ENCODE measurements around the gene CDK5R2. TPM values are rescaled to one million over a fixed set of nuclear protein-coding genes. Genes with fewer than 3 reads are reported as not detected.
A peak's percentile ranks its signal among the peaks of the same experiment; 100 is the strongest.

Gene CDK5R2
- total and polyA plus RNA-seq, 2 donors (not counting 1 experiment from before 2014, with no cell fraction given) = 0.05 to 0.17 TPM

- H3K36me3 ChIP-seq (ENCODE audit: control insufficient read depth, insufficient read depth, low read length) = no peaks in the 10 kb centered on the region
- H3K4me1 ChIP-seq (ENCODE audit: control insufficient read depth, extremely low read depth, insufficient read depth, low read length) = no peaks in the 10 kb centered on the region
- no peaks in the 10 kb centered on the region for H3K79me2 ChIP-seq (ENCODE audit: control insufficient read depth, insufficient read depth, low read length)
- no peak overlapping the region for H3K4me2 ChIP-seq (ENCODE audit: extremely low read depth, insufficient read depth, low read length)
- H3K9ac ChIP-seq (ENCODE audit: insufficient read depth, low read length) = no peak overlapping the region
- H4K20me1 ChIP-seq (ENCODE audit: control insufficient read depth, extremely low read depth, insufficient read depth, low read length) = no peaks in the 10 kb centered on the region
- H2AFZ ChIP-seq (ENCODE audit: low read length) = no peak overlapping the region
- TF ChIP-seq EZH2 (IDR thresholded peaks at IDR 0.05; ENCODE audit: low read length, missing control alignments) (peak; percentile 95), CTCF (conservative IDR thresholded peaks at IDR 0.05 in 1 of 2, IDR thresholded peaks at IDR 0.05 in 1 of 2; ENCODE audit: low read depth in 1 of 2, low read length in 2 of 2) (no peak)
- no peak for DNase-seq (ENCODE audit: low read depth in 2 of 2)
- H3K27me3 ChIP-seq (ENCODE audit: control insufficient read depth, insufficient read depth, low read length) = peaks cover 48% of the 10 kb centered on the region
- no peaks in the 10 kb centered on the region for H3K9me3 ChIP-seq (ENCODE audit: control insufficient read depth, insufficient read depth, low read depth, low read length)
- no peak overlapping the region for H3K27ac ChIP-seq (ENCODE audit: insufficient read depth, low read length)
- H3K4me3 ChIP-seq (replicated peaks in 1 of 4; ENCODE audit: control extremely low read depth in 1 of 4, insufficient read depth in 1 of 4, low read depth in 3 of 4, low read length in 4 of 4) = no peak overlapping the region
Observed at GRCh38 chr2:218980735-218981389, 21.4 kb downstream of the CDK5R2 start.

GRCh38 chr2:218981390-218981880, 22.0 kb downstream of the CDK5R2 start:
- Histone ChIP-seq H3K9me3 (ENCODE audit: control insufficient read depth, insufficient read depth, low read depth, low read length) (no peaks in the 10 kb centered on the region), H3K36me3 (ENCODE audit: control insufficient read depth, insufficient read depth, low read length) (no peaks in the 10 kb centered on the region), H3K4me2 (ENCODE audit: extremely low read depth, insufficient read depth, low read length) (no peak overlapping the region), H3K27me3 (ENCODE audit: control insufficient read depth, insufficient read depth, low read length) (peaks cover 50% of the 10 kb centered on the region), H3K27ac (ENCODE audit: insufficient read depth, low read length) (no peak overlapping the region), H3K79me2 (ENCODE audit: control insufficient read depth, insufficient read depth, low read length) (no peaks in the 10 kb centered on the region), H3K9ac (ENCODE audit: insufficient read depth, low read length) (no peak overlapping the region), H3K4me1 (ENCODE audit: control insufficient read depth, extremely low read depth, insufficient read depth, low read length) (no peaks in the 10 kb centered on the region), H4K20me1 (ENCODE audit: control insufficient read depth, extremely low read depth, insufficient read depth, low read length) (no peaks in the 10 kb centered on the region), H3K4me3 (replicated peaks in 1 of 4; ENCODE audit: control extremely low read depth in 1 of 4, insufficient read depth in 1 of 4, low read depth in 3 of 4, low read length in 4 of 4) (no peak overlapping the region), H2AFZ (ENCODE audit: low read length) (no peak overlapping the region)
- no peak for TF ChIP-seq CTCF (conservative IDR thresholded peaks at IDR 0.05 in 1 of 2, IDR thresholded peaks at IDR 0.05 in 1 of 2; ENCODE audit: low read depth in 1 of 2, low read length in 2 of 2)
- TF ChIP-seq EZH2 (IDR thresholded peaks at IDR 0.05; ENCODE audit: low read length, missing control alignments) = peak; percentile 48
- no peak for DNase-seq (ENCODE audit: low read depth in 2 of 2)

- Histone ChIP-seq H2AFZ (ENCODE audit: low read length) (no peak overlapping the region), H3K9me3 (ENCODE audit: control insufficient read depth, insufficient read depth, low read depth, low read length) (no peaks in the 10 kb centered on the region), H3K79me2 (ENCODE audit: control insufficient read depth, insufficient read depth, low read length) (no peaks in the 10 kb centered on the region), H3K9ac (ENCODE audit: insufficient read depth, low read length) (no peak overlapping the region), H3K27me3 (ENCODE audit: control insufficient read depth, insufficient read depth, low read length) (peaks cover 51% of the 10 kb centered on the region), H3K4me3 (replicated peaks in 1 of 4; ENCODE audit: control extremely low read depth in 1 of 4, insufficient read depth in 1 of 4, low read depth in 3 of 4, low read length in 4 of 4) (no peak overlapping the region), H3K36me3 (ENCODE audit: control insufficient read depth, insufficient read depth, low read length) (no peaks in the 10 kb centered on the region), H3K27ac (ENCODE audit: insufficient read depth, low read length) (no peak overlapping the region), H3K4me2 (ENCODE audit: extremely low read depth, insufficient read depth, low read length) (no peak overlapping the region), H4K20me1 (ENCODE audit: control insufficient read depth, extremely low read depth, insufficient read depth, low read length) (no peaks in the 10 kb centered on the region), H3K4me1 (ENCODE audit: control insufficient read depth, extremely low read depth, insufficient read depth, low read length) (no peaks in the 10 kb centered on the region)
- peak in 1 of 2 donors; percentile 20 for DNase-seq (ENCODE audit: low read depth in 2 of 2)
- TF ChIP-seq EZH2 (IDR thresholded peaks at IDR 0.05; ENCODE audit: low read length, missing control alignments) (peak; percentile 98), CTCF (conservative IDR thresholded peaks at IDR 0.05 in 1 of 2, IDR thresholded peaks at IDR 0.05 in 1 of 2; ENCODE audit: low read depth in 1 of 2, low read length in 2 of 2) (no peak)
Observed at GRCh38 chr2:218981881-218982585, 22.6 kb downstream of the CDK5R2 start.

Data from fibroblast of lung (primary cell).